ENCODE results near the gene FAM185A. TPM values are rescaled to one million over a fixed set of nuclear protein-coding genes. Genes with fewer than 3 reads are reported as not detected.
"Not testable (repeated sequence)": the region's sequence is repeated elsewhere in the genome, so short reads cannot be mapped to it uniquely, and the experiment has no call there.

FAM185A gene
- total RNA-seq, 1 donor from 2014 or later: 9.1 TPM

DNA sequence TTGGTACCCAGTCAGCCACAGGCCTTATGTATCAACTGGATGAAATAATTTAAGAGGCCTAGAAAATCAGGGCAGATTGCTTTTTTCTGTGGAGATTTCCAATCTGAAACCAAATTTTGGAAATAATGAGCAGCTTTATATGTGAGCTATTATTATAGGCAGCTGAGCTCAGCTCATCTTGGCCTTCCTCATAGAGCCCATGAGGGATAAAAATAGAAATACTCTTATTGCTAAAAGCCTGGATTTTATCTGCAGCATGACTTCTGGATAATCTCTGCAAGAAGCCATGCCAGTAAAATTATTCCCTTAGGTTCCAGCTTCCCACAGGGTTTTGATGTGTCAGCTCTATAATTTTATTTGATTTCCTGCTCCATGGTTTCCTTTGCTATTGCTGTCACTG, 43.0 kb downstream of the FAM185A start:
- intact Hi-C loops (cut with micrococcal nuclease): not testable (repeated sequence)

DNA sequence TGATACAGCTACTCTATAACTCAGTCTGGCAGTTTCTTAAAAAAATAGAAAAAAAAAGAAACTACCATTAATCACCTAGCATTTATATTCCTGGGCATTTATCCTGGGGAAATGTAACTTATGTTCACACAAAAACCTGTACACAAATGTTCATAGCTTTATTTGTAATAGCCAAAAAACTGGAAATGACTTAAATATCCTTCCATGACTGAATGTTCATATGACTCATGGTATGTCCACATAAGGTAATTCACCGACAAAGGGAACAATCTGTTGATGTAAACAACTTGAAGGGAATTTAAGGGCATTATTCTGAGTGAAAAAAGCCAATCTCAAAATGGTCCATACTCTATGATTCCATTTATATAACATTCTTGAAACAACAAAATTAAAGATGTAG, 45.8 kb downstream of the FAM185A start:
- H3K36me3 Mint-ChIP-seq (ENCODE audit: low read depth); H3K27me3 Mint-ChIP-seq (ENCODE audit: insufficient read depth); H3K4me1 Mint-ChIP-seq (ENCODE audit: low read depth); DNase-seq (ENCODE audit: low spot score); intact Hi-C loops (cut with micrococcal nuclease); H3K27ac Mint-ChIP-seq; H3K4me3 Mint-ChIP-seq; H3K9me3 Mint-ChIP-seq: not testable (repeated sequence)

More for the DNA sequence above, 43.0 kb downstream of the FAM185A start:
- H3K4me1 Mint-ChIP-seq (ENCODE audit: low read depth); DNase-seq (ENCODE audit: low spot score); H3K27ac Mint-ChIP-seq; H3K9me3 Mint-ChIP-seq; H3K27me3 Mint-ChIP-seq (ENCODE audit: insufficient read depth); H3K36me3 Mint-ChIP-seq (ENCODE audit: low read depth); H3K4me3 Mint-ChIP-seq: not testable (repeated sequence)

DNA sequence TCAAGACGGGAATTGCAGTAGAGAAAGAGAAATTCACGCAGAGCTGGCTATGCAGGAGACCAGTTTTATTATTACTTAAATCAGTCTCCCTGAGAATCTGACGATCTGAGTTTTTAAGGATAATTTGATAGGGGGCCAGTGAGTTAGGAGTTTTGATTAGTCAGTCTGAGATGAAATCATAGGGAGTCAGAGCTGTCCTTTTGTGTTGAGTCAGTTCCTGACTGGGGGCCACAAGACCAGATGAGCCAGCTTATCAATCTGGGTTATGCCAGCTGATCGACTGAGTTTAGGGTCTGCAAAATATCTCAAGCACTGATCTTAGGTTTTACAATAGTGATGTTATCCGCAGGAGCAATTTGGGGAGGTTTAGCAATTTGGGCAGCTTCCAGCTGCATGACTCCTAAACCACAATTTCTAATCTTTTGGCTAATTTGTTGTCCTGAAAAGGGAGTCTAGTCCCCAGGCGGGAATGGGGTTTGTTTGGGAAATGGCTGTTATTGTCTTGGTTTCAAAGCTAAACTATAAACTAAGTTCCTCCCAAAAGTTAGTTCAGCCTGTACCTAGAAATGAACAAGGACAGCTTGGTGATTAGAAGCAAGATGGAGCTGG, 47.3 kb downstream of the FAM185A start:
- intact Hi-C loops (cut with micrococcal nuclease); H3K36me3 Mint-ChIP-seq (ENCODE audit: low read depth); H3K4me1 Mint-ChIP-seq (ENCODE audit: low read depth); H3K27ac Mint-ChIP-seq; H3K27me3 Mint-ChIP-seq (ENCODE audit: insufficient read depth); H3K4me3 Mint-ChIP-seq; DNase-seq (ENCODE audit: low spot score): not testable (repeated sequence)
- H3K9me3 Mint-ChIP-seq: peaks cover 15% of the 10 kb centered on the region

DNA sequence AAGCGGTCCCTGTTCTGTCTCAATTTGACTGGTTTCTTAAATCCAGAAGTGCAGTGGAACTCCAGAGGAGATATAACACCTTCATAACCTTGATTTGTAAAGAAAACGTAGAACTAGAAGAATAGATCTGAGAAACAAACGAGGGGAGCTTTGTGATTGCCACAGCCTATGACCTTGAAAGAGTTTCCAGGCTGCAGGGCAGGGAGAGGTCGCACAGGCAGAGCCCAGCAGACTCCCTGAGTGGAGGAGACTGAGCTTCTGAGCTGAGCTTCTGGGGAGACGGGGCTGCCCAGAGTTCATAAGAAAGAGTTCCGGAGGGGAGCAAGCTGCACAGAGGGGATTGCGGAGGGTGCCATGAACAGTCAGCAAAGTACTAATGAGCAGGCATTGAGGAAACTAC, 57.8 kb downstream of the FAM185A start:
- H3K4me1 Mint-ChIP-seq (ENCODE audit: low read depth): no peaks in the 10 kb centered on the region
- intact Hi-C loops (cut with micrococcal nuclease): no loop called here
- H3K9me3 Mint-ChIP-seq: peaks cover 10% of the 10 kb centered on the region
- no peaks in the 10 kb centered on the region for H3K36me3 Mint-ChIP-seq (ENCODE audit: low read depth)
- peaks cover 2% of the 10 kb centered on the region for H3K27me3 Mint-ChIP-seq (ENCODE audit: insufficient read depth)
- DNase-seq (ENCODE audit: low spot score): no peak
- H3K27ac Mint-ChIP-seq: no peak overlapping the region
- H3K4me3 Mint-ChIP-seq: no peak overlapping the region

DNA sequence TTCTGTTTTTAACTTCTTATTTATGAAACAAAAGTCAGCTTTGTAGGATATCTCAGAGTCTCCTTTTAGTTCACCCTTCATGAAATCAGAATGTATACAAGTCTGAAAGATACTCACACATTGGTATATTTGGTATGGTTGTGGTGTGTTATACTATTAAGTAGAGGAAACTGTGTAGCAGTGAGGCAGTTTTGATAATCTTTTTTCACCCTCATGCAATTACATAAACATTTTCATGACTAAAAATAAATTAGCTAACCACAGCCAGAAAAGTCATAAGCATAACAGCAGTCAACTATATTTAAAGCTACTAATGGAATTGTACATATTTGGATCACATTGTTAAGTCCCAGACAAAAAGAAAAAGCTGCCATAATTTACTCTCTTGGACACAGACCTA, 62.1 kb downstream of the FAM185A start:
- Mint-ChIP-seq H3K4me3 (no peak overlapping the region), H3K27me3 (ENCODE audit: insufficient read depth) (no peaks in the 10 kb centered on the region), H3K4me1 (ENCODE audit: low read depth) (peaks cover 14% of the 10 kb centered on the region)

DNA sequence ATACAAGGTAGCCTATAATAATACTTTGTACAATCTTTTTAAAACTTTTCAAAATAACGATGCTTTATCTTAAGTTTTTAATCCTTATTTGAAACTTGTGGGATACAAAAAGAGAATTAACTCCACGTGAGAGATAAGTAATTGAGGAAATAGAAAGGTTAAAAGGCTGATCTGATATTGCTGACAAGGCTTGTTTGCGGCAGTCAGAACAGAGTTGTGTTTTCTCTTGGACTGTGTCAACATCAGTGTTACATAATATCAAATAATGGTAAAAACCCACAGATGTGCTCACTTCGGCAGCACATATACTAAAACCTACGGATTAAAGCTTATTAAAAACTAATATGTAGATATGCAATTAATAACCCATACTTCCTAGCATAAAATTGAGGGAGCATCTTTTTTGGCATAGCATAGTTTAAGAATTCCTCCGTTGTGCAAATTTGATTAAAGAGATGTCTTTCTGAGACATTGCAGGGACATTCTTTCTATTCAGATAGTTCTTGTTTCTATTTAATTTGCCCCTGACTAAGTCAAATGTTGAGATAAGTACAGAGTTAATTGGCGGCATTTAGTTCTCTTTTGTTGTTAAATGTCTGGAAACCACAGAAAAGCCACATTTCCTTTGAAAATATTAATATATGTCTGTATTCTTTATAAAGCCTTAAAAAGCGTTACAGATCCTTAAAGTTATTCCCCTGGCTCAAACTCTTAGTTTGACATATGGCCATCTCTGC, 63.3 kb downstream of the FAM185A start:
- no peak for DNase-seq (ENCODE audit: low spot score)
- intact Hi-C loops (cut with micrococcal nuclease): no loop called here
- Mint-ChIP-seq H3K4me3 (no peak overlapping the region), H3K9me3 (no peaks in the 10 kb centered on the region), H3K4me1 (ENCODE audit: low read depth) (peaks cover 14% of the 10 kb centered on the region), H3K27ac (no peak overlapping the region), H3K36me3 (ENCODE audit: low read depth) (peaks cover 3% of the 10 kb centered on the region), H3K27me3 (ENCODE audit: insufficient read depth) (peaks cover under 1% of the 10 kb centered on the region)

More for the DNA sequence above, 62.1 kb downstream of the FAM185A start:
- DNase-seq (ENCODE audit: low spot score): no peak
- H3K36me3 Mint-ChIP-seq (ENCODE audit: low read depth): peaks cover 3% of the 10 kb centered on the region
- H3K9me3 Mint-ChIP-seq: no peaks in the 10 kb centered on the region
- H3K27ac Mint-ChIP-seq: no peak overlapping the region
- intact Hi-C loops (cut with micrococcal nuclease): no loop called here

DNA sequence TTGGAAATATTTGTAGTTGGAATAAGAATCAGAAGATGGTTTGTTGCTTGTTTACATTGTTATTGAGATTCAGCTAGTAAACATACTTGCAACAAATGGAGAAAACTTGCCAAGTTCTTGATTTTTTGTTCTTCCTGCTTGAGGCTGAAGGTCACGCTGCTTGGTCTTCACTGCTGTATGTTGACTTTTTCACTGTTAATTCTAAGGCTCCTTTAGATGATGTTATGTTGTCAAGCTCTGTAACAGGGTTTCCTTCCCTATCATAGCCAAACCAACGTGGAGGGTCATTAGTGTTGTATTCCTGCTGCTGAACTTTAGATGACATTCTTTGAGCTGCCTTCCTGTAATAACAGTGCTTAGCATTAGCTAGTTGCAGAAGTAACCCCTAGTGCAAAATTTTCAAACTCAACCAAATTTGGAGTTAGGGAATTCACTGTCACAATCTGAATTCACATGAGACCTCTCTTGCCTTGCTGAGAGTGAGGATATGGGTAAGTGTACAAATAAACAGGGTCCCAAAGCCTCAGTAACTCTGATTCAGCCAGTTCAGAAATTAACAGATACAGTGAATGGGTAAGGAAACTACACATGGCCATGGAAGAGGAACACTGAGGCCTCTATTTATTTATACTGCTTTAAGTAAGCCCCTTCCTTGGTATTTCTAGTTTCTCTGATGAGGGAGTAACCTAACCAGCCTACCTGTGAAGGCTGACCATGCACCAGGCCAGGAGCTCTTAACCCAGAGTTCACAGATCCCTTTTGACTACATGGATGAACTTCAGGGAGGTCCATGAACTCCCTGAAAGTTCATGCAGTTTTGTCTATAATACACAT, 64.6 kb downstream of the FAM185A start:
- Mint-ChIP-seq H3K9me3 (no peaks in the 10 kb centered on the region), H3K4me1 (ENCODE audit: low read depth) (peaks cover 14% of the 10 kb centered on the region), H3K27me3 (ENCODE audit: insufficient read depth) (peaks cover 3% of the 10 kb centered on the region), H3K4me3 (no peak overlapping the region), H3K36me3 (ENCODE audit: low read depth) (peaks cover 3% of the 10 kb centered on the region), H3K27ac (no peak overlapping the region)
- intact Hi-C loops (cut with micrococcal nuclease): loop anchor here (1.0 kb wide), 2 partner anchors 22 to 61 kb away; no protein-coding TSS in a partner anchor
- no peak for DNase-seq (ENCODE audit: low spot score)

DNA sequence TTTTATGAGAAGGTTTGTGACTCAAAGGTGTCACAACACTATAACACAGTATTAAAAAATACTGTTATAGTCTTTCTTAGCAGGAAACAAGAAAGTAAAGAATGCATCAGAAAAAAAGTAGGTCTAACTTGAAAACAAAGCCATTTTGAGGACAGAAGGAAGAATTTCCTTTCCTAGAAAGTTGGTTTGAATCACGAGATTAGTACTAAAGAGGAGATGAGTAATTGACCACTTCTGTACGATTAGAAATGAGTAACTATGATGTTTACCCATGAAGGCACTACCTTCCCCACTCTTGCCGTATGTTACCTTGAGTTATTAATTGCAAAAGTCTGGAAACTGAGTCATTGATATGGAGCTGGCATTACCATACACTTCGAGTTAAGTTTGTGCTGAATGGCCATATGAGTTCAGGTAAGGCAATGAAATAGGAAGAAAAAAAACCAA, 65.2 kb downstream of the FAM185A start:
- no peak overlapping the region for H3K4me3 Mint-ChIP-seq
- no peak overlapping the region for H3K27ac Mint-ChIP-seq
- intact Hi-C loops (cut with micrococcal nuclease): loop anchor here (1.0 kb wide), 2 partner anchors 21 to 60 kb away; no protein-coding TSS in a partner anchor

DNA sequence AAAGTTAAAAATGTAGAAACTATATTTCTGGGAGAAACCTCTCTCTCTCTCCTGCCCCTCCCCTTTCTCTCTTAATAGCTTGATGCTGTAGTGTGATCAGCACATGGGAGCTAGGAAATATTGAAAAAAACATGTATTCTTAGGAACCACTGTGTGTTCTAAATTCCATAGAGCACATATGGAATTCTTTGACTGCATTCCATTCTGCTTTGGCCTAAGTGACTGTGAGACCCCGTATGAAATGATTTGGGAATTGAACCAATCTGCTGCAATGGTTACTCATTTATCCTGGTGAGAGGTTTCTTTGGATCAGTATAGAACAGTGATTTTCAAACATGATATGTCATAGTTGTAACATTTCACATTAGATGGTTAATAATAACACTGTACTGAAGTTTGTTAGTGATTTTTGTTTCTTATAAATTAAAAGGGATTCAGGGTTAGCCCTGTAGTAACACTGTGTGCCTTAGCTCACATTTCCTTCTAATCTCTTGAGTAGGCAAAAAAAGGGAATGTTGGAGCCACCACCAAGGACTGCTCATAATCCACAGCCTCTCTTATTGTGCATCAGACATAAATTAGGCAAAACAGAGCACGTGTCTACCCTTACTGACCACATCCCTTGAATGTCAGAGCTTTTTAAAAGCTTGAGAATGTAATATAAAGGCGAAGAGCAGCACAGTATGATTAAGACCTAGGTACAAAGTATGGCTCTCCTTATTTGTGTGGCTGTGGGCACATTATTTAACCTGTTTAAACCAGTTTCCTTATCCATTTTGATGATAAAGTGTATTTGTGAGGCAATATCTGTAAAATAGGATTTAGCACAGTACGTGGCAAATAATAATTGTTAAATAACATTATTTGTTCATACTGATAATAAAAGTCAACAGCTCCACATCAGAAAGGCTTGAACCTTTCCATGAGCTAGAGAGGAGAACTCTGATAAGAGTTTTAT, 69.1 kb downstream of the FAM185A start:
- intact Hi-C loops (cut with micrococcal nuclease): no loop called here
- peaks cover 14% of the 10 kb centered on the region for H3K4me1 Mint-ChIP-seq (ENCODE audit: low read depth)
- no peak overlapping the region for H3K4me3 Mint-ChIP-seq
- H3K36me3 Mint-ChIP-seq (ENCODE audit: low read depth): peaks cover 3% of the 10 kb centered on the region
- peaks cover 3% of the 10 kb centered on the region for H3K27me3 Mint-ChIP-seq (ENCODE audit: insufficient read depth)
- H3K9me3 Mint-ChIP-seq: no peaks in the 10 kb centered on the region
- no peak overlapping the region for H3K27ac Mint-ChIP-seq
- DNase-seq (ENCODE audit: low spot score): no peak

More for the DNA sequence above, 65.2 kb downstream of the FAM185A start:
- Mint-ChIP-seq H3K4me1 (ENCODE audit: low read depth) (peaks cover 14% of the 10 kb centered on the region), H3K36me3 (ENCODE audit: low read depth) (peaks cover 3% of the 10 kb centered on the region), H3K27me3 (ENCODE audit: insufficient read depth) (peaks cover 3% of the 10 kb centered on the region), H3K9me3 (no peaks in the 10 kb centered on the region)
- no peak for DNase-seq (ENCODE audit: low spot score)

DNA sequence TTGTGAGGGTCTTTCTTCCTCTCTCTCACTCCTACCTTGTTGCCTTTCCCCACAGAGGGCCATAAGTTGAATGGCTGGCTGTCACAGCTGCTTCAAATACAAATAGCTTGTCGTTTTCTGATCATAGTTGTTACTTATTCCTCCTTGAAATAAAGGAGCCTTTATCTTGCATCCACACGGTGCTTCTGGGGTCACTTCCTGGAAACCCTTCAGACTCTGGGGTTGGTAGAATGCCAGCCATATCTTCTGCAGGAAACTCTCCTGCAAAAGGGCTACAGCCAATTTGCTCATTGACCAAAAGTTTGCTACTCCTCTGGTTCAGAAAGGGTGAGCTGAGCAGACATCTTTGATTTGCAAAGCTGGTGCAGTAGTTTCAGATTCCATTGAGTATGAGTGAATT, 70.4 kb downstream of the FAM185A start:
- H3K36me3 Mint-ChIP-seq (ENCODE audit: low read depth): peaks cover 1% of the 10 kb centered on the region
- intact Hi-C loops (cut with micrococcal nuclease): no loop called here
- H3K9me3 Mint-ChIP-seq: no peaks in the 10 kb centered on the region
- DNase-seq (ENCODE audit: low spot score): no peak
- peaks cover 3% of the 10 kb centered on the region for H3K4me1 Mint-ChIP-seq (ENCODE audit: low read depth)
- no peak overlapping the region for H3K4me3 Mint-ChIP-seq
- H3K27ac Mint-ChIP-seq: no peak overlapping the region
- peaks cover 3% of the 10 kb centered on the region for H3K27me3 Mint-ChIP-seq (ENCODE audit: insufficient read depth)

DNA sequence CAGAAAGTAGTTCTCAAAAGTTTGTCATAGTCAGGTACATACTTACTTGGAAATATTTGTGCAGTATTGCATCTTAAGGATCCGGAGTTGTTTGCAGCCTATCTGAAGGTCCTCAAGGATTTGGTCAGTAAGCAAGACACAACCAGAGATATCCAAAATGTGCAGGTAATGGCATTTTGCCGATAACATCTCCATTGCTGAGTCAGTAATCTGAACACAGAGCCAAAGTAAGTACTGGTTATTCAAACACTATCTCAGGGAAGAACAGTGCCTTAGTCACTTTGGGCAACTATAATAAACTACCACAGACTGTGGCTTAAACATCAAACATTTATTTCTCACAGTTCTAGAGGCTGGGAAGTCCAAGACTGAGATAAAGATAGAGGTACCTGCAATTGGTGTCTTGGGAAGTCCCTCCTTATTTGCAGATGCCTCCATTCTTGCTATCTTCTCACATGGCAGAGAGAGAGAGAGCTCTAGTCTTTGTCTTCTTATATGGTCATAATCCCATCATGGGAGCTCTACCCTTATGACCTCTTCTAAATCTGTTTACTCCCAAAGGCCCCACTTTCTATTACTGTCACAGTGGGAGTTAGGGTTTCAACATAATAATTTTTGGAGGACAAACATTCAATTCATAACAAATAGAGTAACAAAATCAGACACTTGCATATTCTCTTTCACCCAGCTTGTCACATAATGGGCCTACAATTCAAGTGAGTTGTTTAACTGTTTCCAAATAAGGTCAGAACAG, 73.4 kb downstream of the FAM185A start:
- Mint-ChIP-seq H3K9me3 (no peaks in the 10 kb centered on the region), H3K4me1 (ENCODE audit: low read depth) (no peaks in the 10 kb centered on the region)
- intact Hi-C loops (cut with micrococcal nuclease): no loop called here

More for the DNA sequence above, 73.4 kb downstream of the FAM185A start:
- no peaks in the 10 kb centered on the region for H3K36me3 Mint-ChIP-seq (ENCODE audit: low read depth)
- H3K27me3 Mint-ChIP-seq (ENCODE audit: insufficient read depth): peaks cover 2% of the 10 kb centered on the region
- no peak for DNase-seq (ENCODE audit: low spot score)
- H3K4me3 Mint-ChIP-seq: no peak overlapping the region
- H3K27ac Mint-ChIP-seq: no peak overlapping the region

All from activated T-helper 1 cell treated with anti-CD3 and anti-CD28 coated beads, Interleukin-12 subunit alpha, Interleukin-12 subunit beta, Interleukin-2, Interleukin-4 antibody, amounts not matched to agents 30 ng/mL and 10 ng/mL and 1 ng/mL, durations not matched to agents 14 hours and 24 hours and 36 hours (primary cell).